ENCODE data around the gene TRAF7. TPM values are rescaled to one million over a fixed set of nuclear protein-coding genes. Genes with fewer than 3 reads are reported as not detected.
A peak's percentile ranks its signal among the peaks of the same experiment; 100 is the strongest.

The TRAF7 gene
- total RNA-seq, 1 donor from 2014 or later, result 78.1 TPM

- Mint-ChIP-seq H3K9me3 (ENCODE audit: unreplicated experiment) (no peaks in the 10 kb centered on the region), H3K4me3 (ENCODE audit: unreplicated experiment) (no peak overlapping the region), H3K27me3 (ENCODE audit: unreplicated experiment) (no peaks in the 10 kb centered on the region), H3K36me3 (ENCODE audit: unreplicated experiment) (no peaks in the 10 kb centered on the region), H3K4me1 (ENCODE audit: unreplicated experiment) (peaks cover 12% of the 10 kb centered on the region), H3K27ac (ENCODE audit: unreplicated experiment) (no peak overlapping the region)
- no peak for DNase-seq (ENCODE audit: extremely low spot score, unreplicated experiment)
- no peak for TF ChIP-seq CTCF (IDR thresholded peaks at IDR 0.05)
Observed at GRCh38 chr16:2143878-2144485, 11.6 kb upstream of the TRAF7 start.

- Mint-ChIP-seq H3K4me3 (ENCODE audit: unreplicated experiment) (no peak overlapping the region), H3K9me3 (ENCODE audit: unreplicated experiment) (no peaks in the 10 kb centered on the region), H3K27me3 (ENCODE audit: unreplicated experiment) (no peaks in the 10 kb centered on the region), H3K36me3 (ENCODE audit: unreplicated experiment) (no peaks in the 10 kb centered on the region), H3K4me1 (ENCODE audit: unreplicated experiment) (peaks cover 26% of the 10 kb centered on the region), H3K27ac (ENCODE audit: unreplicated experiment) (no peak overlapping the region)
- no peak for TF ChIP-seq CTCF (IDR thresholded peaks at IDR 0.05)
- DNase-seq (ENCODE audit: extremely low spot score, unreplicated experiment), result no peak
Observed at GRCh38 chr16:2145843-2146242, 9.7 kb upstream of the TRAF7 start.

- TF ChIP-seq CTCF (IDR thresholded peaks at IDR 0.05), result no peak
- no peaks in the 10 kb centered on the region for H3K9me3 Mint-ChIP-seq (ENCODE audit: unreplicated experiment)
- H3K27ac Mint-ChIP-seq (ENCODE audit: unreplicated experiment), result no peak overlapping the region
- DNase-seq (ENCODE audit: extremely low spot score, unreplicated experiment), result no peak
- no peak overlapping the region for H3K4me3 Mint-ChIP-seq (ENCODE audit: unreplicated experiment)
- peaks cover 4% of the 10 kb centered on the region for H3K36me3 Mint-ChIP-seq (ENCODE audit: unreplicated experiment)
- peaks cover 40% of the 10 kb centered on the region for H3K4me1 Mint-ChIP-seq (ENCODE audit: unreplicated experiment)
- no peaks in the 10 kb centered on the region for H3K27me3 Mint-ChIP-seq (ENCODE audit: unreplicated experiment)
Observed at GRCh38 chr16:2147378-2147777, 8.2 kb upstream of the TRAF7 start.

- Mint-ChIP-seq H3K4me3 (ENCODE audit: unreplicated experiment) (peak within 1 kb of the TSS; percentile 58), H3K27ac (ENCODE audit: unreplicated experiment) (no peak within 1 kb of the TSS), H3K36me3 (ENCODE audit: unreplicated experiment) (peaks cover 4% of the 10 kb centered on the region), H3K27me3 (ENCODE audit: unreplicated experiment) (no peaks in the 10 kb centered on the region), H3K4me1 (ENCODE audit: unreplicated experiment) (peaks cover 47% of the 10 kb centered on the region), H3K9me3 (ENCODE audit: unreplicated experiment) (no peaks in the 10 kb centered on the region)
- no peak for DNase-seq (ENCODE audit: extremely low spot score, unreplicated experiment)
- TF ChIP-seq CTCF (IDR thresholded peaks at IDR 0.05), result no peak
Observed at GRCh38 chr16:2147981-2148671, 7.5 kb upstream of the TRAF7 start, which contains the start of gene RAB26. TSS of gene RAB26 (plus strand) at chr16:2148625. CDS start at chr16:2148784, 159 bp downstream.

Data from osteocyte (in vitro differentiated cells).